H9 (cell line): ENCODE results near the gene SEMA3C. TPM values are rescaled to one million over a fixed set of nuclear protein-coding genes. Genes with fewer than 3 reads are reported as not detected.

Experiments
- DNase-seq: peaks from one replicate; pipeline ENCODE4 v3.0.0-alpha.2; 2017
- H2AFZ ChIP-seq: one replicate; pipeline ENCODE4 v1.6.1; 2013; ENCODE audit warnings: mild to moderate bottlenecking, low read length, control low read depth, moderate library complexity
- H2AK5ac ChIP-seq: 2 replicates; pipeline ENCODE4 v1.6.1; 2013; ENCODE audit warnings: low read length, control low read depth, mixed read lengths; ENCODE audit not compliant: insufficient read length
- H2BK120ac ChIP-seq: one replicate; pipeline ENCODE4 v1.6.1; 2013; ENCODE audit warnings: low read depth, mild to moderate bottlenecking, low read length, control low read depth, inconsistent platforms; ENCODE audit not compliant: poor library complexity, severe bottlenecking
- H2BK12ac ChIP-seq: 2 replicates; pipeline ENCODE4 v1.6.1; 2013; ENCODE audit warnings: low read length, control low read depth, mixed read lengths, low read depth; ENCODE audit not compliant: insufficient read length
- H2BK15ac ChIP-seq: 2 replicates; pipeline ENCODE4 v1.6.1; 2013; ENCODE audit warnings: low read depth, low read length, control low read depth
- H2BK20ac ChIP-seq: one replicate; pipeline ENCODE4 v1.6.1; 2013; ENCODE audit warnings: low read depth, mild to moderate bottlenecking, low read length, control low read depth, inconsistent platforms; ENCODE audit not compliant: poor library complexity, severe bottlenecking
- H2BK5ac ChIP-seq: 2 replicates; pipeline ENCODE4 v1.6.1; 2013; ENCODE audit warnings: low read length, control low read depth, mixed read lengths; ENCODE audit not compliant: insufficient read length
- H3K14ac ChIP-seq: 2 replicates; pipeline ENCODE4 v1.6.1; 2013; ENCODE audit warnings: low read length, control low read depth; ENCODE audit not compliant: insufficient read depth
- H3K18ac ChIP-seq: 2 replicates; pipeline ENCODE4 v1.6.1; 2013; ENCODE audit warnings: low read depth, mild to moderate bottlenecking, mixed read lengths, low read length, control low read depth; ENCODE audit not compliant: insufficient read length
- H3K23ac ChIP-seq: 2 replicates; pipeline ENCODE4 v1.6.1; 2013; ENCODE audit warnings: low read length, control low read depth, mixed read lengths, low read depth; ENCODE audit not compliant: insufficient read length
- H3K23me2 ChIP-seq: 2 replicates; pipeline ENCODE4 v1.6.1; 2013; ENCODE audit warnings: low read depth, mild to moderate bottlenecking, mixed read lengths, low read length, control low read depth; ENCODE audit not compliant: insufficient read length, poor library complexity, severe bottlenecking
- H3K27ac ChIP-seq: 2 replicates; pipeline ENCODE4 v1.5.1; 2013; ENCODE audit warnings: low read length, control low read depth, mixed read lengths, low read depth; ENCODE audit not compliant: insufficient read length
- H3K27me3 ChIP-seq: 2 replicates; pipeline ENCODE4 v1.6.1; 2013; ENCODE audit warnings: low read length, control low read depth, inconsistent platforms; ENCODE audit not compliant: insufficient read depth
- H3K4ac ChIP-seq: 2 replicates; pipeline ENCODE4 v1.6.1; 2013; ENCODE audit warnings: low read depth, mild to moderate bottlenecking, control low read depth, inconsistent platforms, low read length, moderate library complexity
- H3K4me1 ChIP-seq: 2 replicates; pipeline ENCODE4 v1.6.1; 2013; ENCODE audit warnings: low read length, control low read depth, inconsistent platforms; ENCODE audit not compliant: insufficient read depth
- H3K4me2 ChIP-seq: 2 replicates; pipeline ENCODE4 v1.6.1; 2013; ENCODE audit warnings: low read length, control low read depth, mixed read lengths; ENCODE audit not compliant: insufficient read length, insufficient read depth
- H3K56ac ChIP-seq: 2 replicates; pipeline ENCODE4 v1.6.1; 2013; ENCODE audit warnings: low read depth, mild to moderate bottlenecking, mixed read lengths, low read length, control low read depth; ENCODE audit not compliant: insufficient read length
- H3K79me1 ChIP-seq: 2 replicates; pipeline ENCODE4 v1.6.1; 2013; ENCODE audit warnings: low read depth, mild to moderate bottlenecking, moderate library complexity, low read length, control low read depth, inconsistent platforms; ENCODE audit not compliant: insufficient read depth, poor library complexity, severe bottlenecking
- H3K79me2 ChIP-seq: 2 replicates; pipeline ENCODE4 v1.6.1; 2013; ENCODE audit warnings: low read length, control low read depth, inconsistent platforms; ENCODE audit not compliant: insufficient read depth
- H3K9ac ChIP-seq: 2 replicates; pipeline ENCODE4 v1.6.1; 2013; ENCODE audit warnings: low read length, control low read depth, mixed read lengths; ENCODE audit not compliant: insufficient read length; ENCODE audit errors: extremely low read depth
- H3K9me3 ChIP-seq: one replicate; pipeline ENCODE4 v1.6.1; 2013; ENCODE audit warnings: low read depth, low read length, inconsistent platforms; ENCODE audit not compliant: control insufficient read depth
- H3T11ph ChIP-seq: one replicate; pipeline ENCODE4 v1.6.1; 2013; ENCODE audit warnings: mild to moderate bottlenecking, low read length, control low read depth, inconsistent platforms
- H4K20me1 ChIP-seq: one replicate; pipeline ENCODE4 v1.6.1; 2013; ENCODE audit not compliant: control insufficient read depth, insufficient read length, insufficient read depth
- H4K5ac ChIP-seq: 2 replicates; pipeline ENCODE4 v1.6.1; 2013; ENCODE audit warnings: low read depth, mild to moderate bottlenecking, mixed read lengths, low read length, control low read depth; ENCODE audit not compliant: insufficient read length
- H4K8ac ChIP-seq: replicated peaks from 2 replicates; pipeline ENCODE4 v1.6.1; 2013; ENCODE audit warnings: low read length, control low read depth, mixed read lengths, low read depth; ENCODE audit not compliant: insufficient read length
- H4K91ac ChIP-seq: 2 replicates; pipeline ENCODE4 v1.6.1; 2013; ENCODE audit warnings: low read depth, mild to moderate bottlenecking, moderate library complexity, mixed read lengths, low read length, control low read depth; ENCODE audit not compliant: insufficient read length
- H3K27ac Mint-ChIP-seq, 3 experiments: 2 replicates in 2 of 3; 3 replicates in 1 of 3; pipeline ENCODE4 v1.8.0; 2020 to 2021; ENCODE audit warnings: mixed read lengths in 3 of 3, mild to moderate bottlenecking in 1 of 3, moderate library complexity in 1 of 3
- H3K27me3 Mint-ChIP-seq: 2 replicates; pipeline ENCODE4 v1.8.0; 2021; ENCODE audit warnings: low read depth, mild to moderate bottlenecking, moderate library complexity, mixed read lengths
- H3K36me3 Mint-ChIP-seq, 3 experiments: 2 replicates in 2 of 3; 3 replicates in 1 of 3; pipeline ENCODE4 v1.8.0; 2020 to 2021; ENCODE audit warnings: low read depth in 3 of 3, mixed read lengths in 3 of 3; ENCODE audit not compliant: insufficient read depth in 1 of 3
- H3K4me1 Mint-ChIP-seq, 2 experiments: 2 replicates each; pipeline ENCODE4 v1.8.0; 2020; ENCODE audit warnings: mixed read lengths in 2 of 2
- H3K4me3 Mint-ChIP-seq, 2 experiments: 2 replicates in 1 of 2; 3 replicates in 1 of 2; pipeline ENCODE4 v1.8.0; 2020 to 2021; ENCODE audit warnings: mild to moderate bottlenecking in 2 of 2, mixed read lengths in 2 of 2, moderate library complexity in 1 of 2
- H3K9me3 Mint-ChIP-seq, 2 experiments: 2 replicates in 1 of 2; 3 replicates in 1 of 2; pipeline ENCODE4 v1.8.0; 2020; ENCODE audit warnings: mild to moderate bottlenecking in 2 of 2, mixed read lengths in 2 of 2, moderate library complexity in 1 of 2
- WGBS: extraction: QIAGEN DNeasy Blood & Tissue Kit; methylation state at CpG from one replicate; pipeline ENCODE4 v1.1.7; 2013; ENCODE audit warnings: missing lambda C conversion rate, low lambda C conversion rate, mixed read lengths; ENCODE audit not compliant: insufficient read length; ENCODE audit errors: extremely low coverage; 5-methylcytosine and 5-hydroxymethylcytosine counted together
- total RNA-seq: library from RNA; stranded (reverse); gene quantifications from 2 replicates; pipeline ENCODE4 v1.2.1, GENCODE V29; 2021
- TF ChIP-seq, protein P1 (sequence below): fragments of 200-600 bp; sonication (generic); conservative IDR thresholded peaks from 3 replicates; pipeline ENCODE4 v1.8.0; 2021; ENCODE audit warnings: antibody characterized with exemption, mild to moderate bottlenecking

Gene SEMA3C
- total RNA-seq, 1 experiment from 2014 or later, result 1.6 TPM

DNA sequence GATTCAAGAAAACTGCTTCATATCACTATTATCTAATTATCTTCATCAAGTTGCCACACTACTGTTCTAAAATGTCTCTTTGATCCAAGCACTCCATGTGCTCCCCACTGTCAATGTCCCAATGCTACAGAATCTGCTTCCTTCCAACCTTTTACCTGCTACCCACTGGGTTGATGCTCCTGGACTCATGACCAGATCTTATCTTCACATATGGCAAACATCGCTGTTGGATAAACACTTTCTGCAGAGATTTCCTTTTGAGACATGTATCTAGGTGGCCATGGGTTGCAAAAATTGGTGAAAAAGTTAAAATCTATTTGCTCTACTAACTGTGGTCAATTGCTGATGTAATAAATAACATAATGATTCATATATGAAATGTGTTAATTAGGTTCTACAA is 24.5 kb upstream of the SEMA3C start:
- H2AK5ac ChIP-seq, result no peak overlapping the region
- H3K56ac ChIP-seq, result no peak overlapping the region
- TF ChIP-seq, protein P1, sequence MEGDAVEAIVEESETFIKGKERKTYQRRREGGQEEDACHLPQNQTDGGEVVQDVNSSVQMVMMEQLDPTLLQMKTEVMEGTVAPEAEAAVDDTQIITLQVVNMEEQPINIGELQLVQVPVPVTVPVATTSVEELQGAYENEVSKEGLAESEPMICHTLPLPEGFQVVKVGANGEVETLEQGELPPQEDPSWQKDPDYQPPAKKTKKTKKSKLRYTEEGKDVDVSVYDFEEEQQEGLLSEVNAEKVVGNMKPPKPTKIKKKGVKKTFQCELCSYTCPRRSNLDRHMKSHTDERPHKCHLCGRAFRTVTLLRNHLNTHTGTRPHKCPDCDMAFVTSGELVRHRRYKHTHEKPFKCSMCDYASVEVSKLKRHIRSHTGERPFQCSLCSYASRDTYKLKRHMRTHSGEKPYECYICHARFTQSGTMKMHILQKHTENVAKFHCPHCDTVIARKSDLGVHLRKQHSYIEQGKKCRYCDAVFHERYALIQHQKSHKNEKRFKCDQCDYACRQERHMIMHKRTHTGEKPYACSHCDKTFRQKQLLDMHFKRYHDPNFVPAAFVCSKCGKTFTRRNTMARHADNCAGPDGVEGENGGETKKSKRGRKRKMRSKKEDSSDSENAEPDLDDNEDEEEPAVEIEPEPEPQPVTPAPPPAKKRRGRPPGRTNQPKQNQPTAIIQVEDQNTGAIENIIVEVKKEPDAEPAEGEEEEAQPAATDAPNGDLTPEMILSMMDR, result no peak
- H3K9ac ChIP-seq, result no peak overlapping the region
- no peaks in the 10 kb centered on the region for H3K9me3 ChIP-seq
- no peak overlapping the region for H2BK20ac ChIP-seq
- no peak overlapping the region for H2BK12ac ChIP-seq
- H3K27me3 ChIP-seq, result no peaks in the 10 kb centered on the region
- H3K23ac ChIP-seq, result no peak overlapping the region
- H3T11ph ChIP-seq, result no peak overlapping the region
- H2BK5ac ChIP-seq, result no peak overlapping the region
- no CpG with 5 or more reads among the region's 1 CpG for WGBS
- H4K5ac ChIP-seq, result no peak overlapping the region
- H2BK15ac ChIP-seq, result no peak overlapping the region
- DNase-seq, result no peak
- Mint-ChIP-seq H3K4me1 (peaks cover 0 to 4% of the 10 kb centered on the region in 2 experiments; a peak in 2 of 4 replicates), H3K4me3 (no peak overlapping the region), H3K9me3 (no peaks in the 10 kb centered on the region), H3K27me3 (no peaks in the 10 kb centered on the region; the same call in 1 of the 2 replicates), H3K36me3 (no peaks in the 10 kb centered on the region), H3K27ac (no peak overlapping the region; a peak in 1 of 7 replicates)
- no peaks in the 10 kb centered on the region for H3K79me1 ChIP-seq
- H3K79me2 ChIP-seq, result no peaks in the 10 kb centered on the region
- no peak overlapping the region for H3K18ac ChIP-seq
- no peak overlapping the region for H4K91ac ChIP-seq
- no peak overlapping the region for H2BK120ac ChIP-seq
- no peak overlapping the region for H3K4ac ChIP-seq
- H4K20me1 ChIP-seq, result no peaks in the 10 kb centered on the region
- no peak overlapping the region for H3K4me2 ChIP-seq
- H3K14ac ChIP-seq, result no peak overlapping the region
- no peaks in the 10 kb centered on the region for H3K23me2 ChIP-seq
- H3K27ac ChIP-seq, result no peak overlapping the region
- H3K4me1 ChIP-seq, result no peaks in the 10 kb centered on the region
- H2AFZ ChIP-seq, result no peak overlapping the region
- no peak overlapping the region for H4K8ac ChIP-seq
